ENCODE measurements around the gene LRP1-AS. TPM values are rescaled to one million over a fixed set of nuclear protein-coding genes. Genes with fewer than 3 reads are reported as not detected.

The LRP1-AS gene
- total and polyA plus RNA-seq, 8 donors, result not detected

DNA sequence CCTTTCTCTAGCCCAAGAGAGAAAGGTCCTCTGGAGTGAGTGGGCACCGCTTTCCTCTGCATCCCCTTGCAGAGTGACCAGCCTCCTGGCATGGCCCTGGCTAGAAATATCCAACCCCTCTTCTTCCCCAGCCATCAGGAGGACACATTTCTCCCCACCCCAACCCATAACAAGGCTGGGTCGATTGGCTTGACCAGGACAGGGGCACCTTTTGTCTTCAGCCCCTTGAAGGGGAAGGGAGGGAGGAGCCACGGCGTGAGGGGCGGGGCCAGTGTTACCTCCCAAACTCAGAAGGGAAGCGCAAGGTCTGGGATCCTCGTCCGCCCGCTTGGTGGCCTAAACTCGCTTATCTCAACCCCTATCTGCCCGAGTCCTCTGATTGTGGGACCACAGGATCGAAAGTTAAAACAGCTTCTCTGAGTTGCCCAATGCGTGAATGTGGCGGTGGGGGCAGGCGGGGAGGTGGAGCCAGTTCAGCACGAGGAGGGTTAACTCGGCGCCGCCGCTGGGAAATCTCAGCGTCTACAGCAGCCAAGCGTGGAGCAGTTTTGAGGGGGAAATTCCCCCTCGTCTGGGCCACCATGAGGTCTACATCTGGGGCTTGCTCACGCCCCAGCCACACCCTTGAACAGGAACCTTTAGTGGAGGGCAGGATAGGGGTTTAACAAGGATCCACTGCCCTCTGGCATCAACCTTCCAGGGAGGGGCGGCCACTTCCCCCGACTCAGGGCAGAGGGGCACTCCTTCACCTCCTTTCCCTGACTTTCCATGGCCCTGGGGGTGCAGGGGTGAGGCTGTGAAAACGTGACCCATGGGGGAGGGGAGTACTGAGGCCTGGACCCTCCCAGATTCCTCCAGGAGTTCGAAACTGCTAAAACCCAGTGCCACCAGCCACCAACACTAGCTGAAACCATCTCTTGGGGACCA is 37.1 kb downstream of the LRP1-AS start:
- Histone ChIP-seq H3K9me3 (no peaks in the 10 kb centered on the region), H3K36me3 (peaks cover 0 to 9% (median 0%) of the 10 kb centered on the region in 3 donors), H3K27me3 (no peaks in the 10 kb centered on the region), H3K4me1 (peaks cover 0 to 11% (median 0%) of the 10 kb centered on the region in 3 donors), H3K4me3 (peak overlapping the region; percentile 38 to 71 (median 68)), H3K27ac (peak overlapping the region; percentile 96 to 98 (median 97))
- FAIRE-seq (no peak), DNase-seq (peak in 5 of 6 donors; percentile 38 to 80 (median 62)), ATAC-seq (peak; percentile 3 to 20 (median 18))
- 4% methylated on average over 28 of the region's 28 CpGs for WGBS, 2 donors
- no peak for TF ChIP-seq CTCF (IDR thresholded peaks at IDR 0.05)
- intact Hi-C loops (cut with DNase I), result loop anchor here in 2 of 3 donors (5.0 kb wide), 2 partner anchors 38 to 43 kb away; no protein-coding TSS in a partner anchor

- H3K36me3 ChIP-seq, result peaks cover 0 to 9% (median 0%) of the 10 kb centered on the region in 3 donors
- FAIRE-seq, result no peak
- intact Hi-C loops (cut with DNase I), result loop anchor here in 2 of 3 donors (5.0 kb wide), 2 partner anchors 37 to 42 kb away; no protein-coding TSS in a partner anchor
- peak overlapping the region in 2 of 4 donors; percentile 97 to 98 for H3K27ac ChIP-seq
- no peak for TF ChIP-seq CTCF (IDR thresholded peaks at IDR 0.05)
- peak overlapping the region in 3 of 4 donors; percentile 38 to 71 (median 66) for H3K4me3 ChIP-seq
- no peaks in the 10 kb centered on the region for H3K9me3 ChIP-seq
- no peaks in the 10 kb centered on the region for H3K27me3 ChIP-seq
- peaks cover 0 to 11% (median 0%) of the 10 kb centered on the region in 3 donors for H3K4me1 ChIP-seq
- no peak for DNase-seq
- no peak for ATAC-seq
- 58 to 59% methylated on average over 7 of the region's 7 CpGs for WGBS, 2 donors
Observed at GRCh38 chr12:57109207-57110103, 38.0 kb downstream of the LRP1-AS start.

DNA sequence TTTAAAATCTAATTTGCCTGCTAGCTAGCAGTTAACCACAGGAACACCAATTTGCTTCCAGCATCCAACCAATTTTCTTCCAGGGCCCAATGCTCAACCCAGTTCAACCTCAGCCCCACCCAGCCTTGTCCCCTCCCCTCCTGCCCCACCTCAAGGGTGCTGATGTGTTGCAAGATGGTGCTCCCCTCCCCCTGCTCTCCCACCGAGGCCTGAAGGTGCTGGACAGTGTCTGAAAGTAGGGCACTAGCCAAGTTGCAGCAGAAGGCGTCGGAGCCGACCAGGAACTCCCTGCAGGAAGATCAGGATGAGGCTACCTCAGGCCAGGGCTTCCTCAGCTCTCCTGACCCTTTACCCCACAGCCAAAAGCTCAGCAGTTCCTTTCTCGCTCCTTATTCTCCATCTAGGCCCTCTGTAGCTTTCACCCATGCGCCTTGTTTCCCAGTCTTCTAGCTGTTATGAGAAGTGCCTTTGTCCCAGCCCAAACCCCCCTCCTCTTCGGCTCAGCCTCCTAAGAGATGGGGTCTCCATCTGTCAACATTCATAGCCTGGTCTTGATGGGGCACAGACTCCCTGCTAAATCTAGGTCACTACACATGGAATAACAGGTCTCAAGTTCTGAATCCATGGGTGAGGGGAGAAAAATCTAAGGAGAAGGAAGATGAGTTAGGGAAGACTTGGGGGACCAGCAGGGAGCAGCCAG is 39.8 kb downstream of the LRP1-AS start:
- WGBS, 2 donors, result 71 to 78% methylated on average over 7 of the region's 7 CpGs
- no peak for TF ChIP-seq CTCF (IDR thresholded peaks at IDR 0.05)
- Histone ChIP-seq H3K9me3 (no peaks in the 10 kb centered on the region), H3K27me3 (no peaks in the 10 kb centered on the region), H3K4me3 (no peak overlapping the region), H3K36me3 (peaks cover 0 to 9% (median 0%) of the 10 kb centered on the region in 3 donors), H3K4me1 (peaks cover 0 to 10% (median 0%) of the 10 kb centered on the region in 3 donors), H3K27ac (no peak overlapping the region)
- no peak for FAIRE-seq
- intact Hi-C loops (cut with DNase I), result no loop called here
- no peak for ATAC-seq
- no peak for DNase-seq

GRCh38 chr12:57106021-57106708 is 41.3 kb downstream of the LRP1-AS start:
- intact Hi-C loops (cut with DNase I), result no loop called here
- no peaks in the 10 kb centered on the region for H3K9me3 ChIP-seq
- DNase-seq (peak in 1 of 6 donors; percentile 58), ATAC-seq (no peak), FAIRE-seq (no peak)
- peaks cover 0 to 9% (median 0%) of the 10 kb centered on the region in 3 donors for H3K36me3 ChIP-seq
- 79 to 87% methylated on average over 9 of the region's 9 CpGs for WGBS, 2 donors
- no peaks in the 10 kb centered on the region for H3K27me3 ChIP-seq
- H3K27ac ChIP-seq, result no peak overlapping the region
- no peak for TF ChIP-seq CTCF (IDR thresholded peaks at IDR 0.05)
- H3K4me1 ChIP-seq, result peaks cover 0 to 7% (median 0%) of the 10 kb centered on the region in 3 donors
- H3K4me3 ChIP-seq, result no peak overlapping the region
